HG03439 (cell line): Measurements from ENCODE around the gene SCYL2.
A peak's percentile ranks its signal among the peaks of the same experiment; 100 is the strongest.
"Not testable (repeated sequence)": the region's sequence is repeated elsewhere in the genome, so short reads cannot be mapped to it uniquely, and the experiment has no call there.

ENCODE experiments used
- ATAC-seq: cut with Tn5 transposase; IDR thresholded peaks from one replicate; pipeline ENCODE4 v1.9.1; 2021; ENCODE audit warnings: mild to moderate bottlenecking, moderate library complexity; ENCODE audit not compliant: unreplicated experiment

The SCYL2 gene

DNA sequence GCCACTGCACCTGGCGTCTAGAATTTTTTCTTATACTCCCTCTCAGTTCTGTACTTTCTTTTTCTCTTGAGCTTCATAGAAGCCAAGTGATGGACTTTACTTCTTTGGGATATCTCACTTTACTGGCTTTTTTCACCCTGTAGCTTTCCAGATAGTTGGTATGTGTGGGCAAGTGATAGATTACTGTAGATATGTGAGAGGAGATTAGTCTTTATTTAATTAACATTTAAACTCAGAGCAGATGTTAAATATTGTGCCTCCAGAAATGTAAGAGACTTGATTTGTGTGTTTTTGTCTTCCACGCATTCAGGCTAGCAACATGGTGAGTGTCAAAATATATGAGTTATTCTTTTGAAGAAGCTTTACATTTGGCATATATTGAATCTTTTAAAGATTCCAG is 50.4 kb downstream of the SCYL2 start:
- no peak for ATAC-seq

DNA sequence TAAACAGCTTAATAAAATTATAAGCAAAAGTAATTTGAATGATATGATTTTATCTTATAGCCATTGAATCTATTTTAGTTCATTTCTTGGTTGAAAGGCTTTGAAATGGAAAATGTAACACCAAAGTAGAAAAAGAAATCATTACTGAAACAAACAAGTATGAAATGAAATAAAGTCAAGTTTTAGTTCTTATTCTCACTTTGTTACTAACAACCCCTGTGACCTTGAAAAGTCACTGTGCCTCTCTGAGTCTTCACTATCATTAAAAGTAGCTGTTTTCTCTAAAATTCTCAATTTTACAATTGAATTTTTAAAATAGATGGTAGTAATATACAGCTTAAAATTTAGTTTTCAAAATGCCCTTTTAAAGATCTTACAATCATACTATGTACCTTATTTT is 57.5 kb downstream of the SCYL2 start:
- no peak for ATAC-seq

GRCh38 chr12:100326208-100326607 is 59.2 kb downstream of the SCYL2 start:
- ATAC-seq = no peak

DNA sequence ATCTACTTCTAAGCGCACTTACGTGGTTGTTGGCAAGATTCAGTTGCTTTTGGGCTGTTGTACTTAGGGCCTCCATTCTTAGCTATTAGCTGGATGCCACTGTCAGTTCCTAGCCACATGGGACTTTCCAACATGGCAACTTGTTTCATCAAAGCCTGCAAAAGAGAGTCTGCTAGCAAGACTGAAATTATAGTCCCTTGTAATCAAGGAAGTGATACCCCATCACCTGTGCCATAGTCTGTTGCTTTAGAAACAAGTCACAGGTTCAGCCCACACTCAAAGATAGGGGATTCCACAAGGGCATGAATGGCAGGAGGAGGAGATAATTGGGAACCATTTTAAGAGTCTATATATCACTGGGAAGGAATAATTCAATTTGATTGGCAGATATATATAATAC is 62.8 kb downstream of the SCYL2 start:
- ATAC-seq = peak; percentile 88

- no peak for ATAC-seq
Measured at GRCh38 chr12:100331871-100332270, 64.9 kb downstream of the SCYL2 start.

DNA sequence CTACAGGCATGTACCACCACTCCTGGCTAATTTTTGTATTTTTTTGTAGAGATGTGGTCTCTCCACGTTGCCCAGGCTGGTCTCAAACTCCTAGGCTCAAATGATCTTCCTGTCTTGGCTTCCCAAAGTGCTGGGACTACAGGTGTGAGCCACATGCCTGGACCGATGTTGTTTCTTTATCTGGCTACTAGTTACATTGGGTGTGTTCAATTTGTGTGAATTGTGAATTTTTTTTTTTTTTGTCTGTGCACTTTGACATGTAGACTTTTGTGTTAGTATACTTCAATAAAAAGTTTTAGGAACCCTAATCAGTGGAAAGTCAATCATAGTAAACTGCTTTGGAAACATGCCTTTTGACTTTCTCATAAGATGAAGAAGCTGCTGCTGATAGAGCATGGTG is 65.9 kb downstream of the SCYL2 start:
- ATAC-seq = no peak

DNA sequence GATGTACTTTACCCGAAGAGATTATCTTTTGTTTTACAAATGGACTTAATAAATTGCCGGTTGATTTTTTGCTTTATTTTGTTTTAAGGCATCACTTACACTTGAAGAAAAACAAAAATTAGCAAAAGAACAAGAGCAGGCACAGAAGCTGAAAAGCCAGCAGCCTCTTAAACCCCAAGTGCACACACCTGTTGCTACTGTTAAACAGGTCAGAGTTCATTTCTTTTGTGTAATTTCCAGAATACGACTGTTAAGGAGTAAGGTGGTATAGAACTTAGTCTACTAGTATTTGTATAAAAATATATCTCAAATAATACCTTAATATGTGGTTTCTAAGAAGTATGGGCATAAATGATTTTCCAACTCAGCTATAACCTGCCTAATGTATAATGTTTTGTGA is 70.3 kb downstream of the SCYL2 start:
- no peak for ATAC-seq

DNA sequence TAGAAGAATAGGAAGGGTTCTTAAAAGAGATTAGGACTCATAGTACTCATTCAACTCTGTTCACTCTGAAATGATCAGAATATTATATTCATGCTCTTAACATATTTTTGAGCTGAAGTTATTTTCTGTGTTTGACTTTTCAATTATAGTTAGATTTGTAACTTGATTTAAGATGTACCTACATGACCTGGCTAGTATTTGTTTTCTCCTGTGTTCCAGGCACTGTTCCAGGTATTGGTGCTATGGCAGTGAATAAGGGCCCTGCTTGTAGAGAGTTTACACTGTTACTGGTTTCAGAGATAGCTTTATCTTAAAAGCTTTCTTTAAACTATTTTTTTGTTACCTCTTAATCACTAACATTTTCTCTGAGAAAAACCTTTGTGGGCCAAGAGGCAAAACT is 70.8 kb downstream of the SCYL2 start:
- no peak for ATAC-seq

- ATAC-seq = no peak
Measured at GRCh38 chr12:100339071-100339470, 72.1 kb downstream of the SCYL2 start.

DNA sequence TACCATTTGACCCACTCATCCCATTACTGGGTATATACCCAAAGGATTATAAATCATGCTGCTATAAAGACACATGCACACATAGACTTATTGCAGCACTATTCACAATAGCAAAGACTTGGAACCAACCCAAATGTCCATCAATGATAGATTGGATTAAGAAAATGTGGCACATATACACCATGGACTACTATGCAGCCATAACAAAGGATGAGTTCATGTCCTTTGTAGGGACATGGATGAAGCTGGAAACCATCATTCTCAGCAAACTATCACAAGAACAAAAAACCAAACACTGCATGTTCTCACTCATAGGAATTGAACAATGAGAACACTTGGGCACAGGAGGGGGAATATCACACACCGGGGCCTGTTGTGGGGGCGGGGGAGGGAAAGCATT is 75.9 kb downstream of the SCYL2 start:
- ATAC-seq = not testable (repeated sequence)

DNA sequence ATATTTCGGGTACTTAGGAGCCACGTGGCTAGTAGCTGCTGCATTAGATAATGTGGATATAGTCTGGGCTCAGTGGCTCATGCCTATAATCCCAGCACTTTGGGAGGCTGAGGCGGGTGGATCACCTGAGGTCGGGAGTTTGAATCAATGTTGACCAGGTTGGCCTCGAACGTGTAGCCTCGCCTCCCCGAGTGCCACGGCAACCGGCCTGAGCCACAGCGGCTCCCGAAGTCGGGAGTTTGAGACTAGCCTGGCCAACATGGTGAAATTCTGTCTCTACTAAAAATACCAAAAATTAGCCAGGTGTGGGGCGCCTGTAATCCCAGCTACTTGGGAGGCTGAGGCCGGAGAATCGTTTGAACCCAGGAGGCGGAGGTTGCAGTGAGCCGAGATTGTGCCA is 77.4 kb downstream of the SCYL2 start:
- not testable (repeated sequence) for ATAC-seq

DNA sequence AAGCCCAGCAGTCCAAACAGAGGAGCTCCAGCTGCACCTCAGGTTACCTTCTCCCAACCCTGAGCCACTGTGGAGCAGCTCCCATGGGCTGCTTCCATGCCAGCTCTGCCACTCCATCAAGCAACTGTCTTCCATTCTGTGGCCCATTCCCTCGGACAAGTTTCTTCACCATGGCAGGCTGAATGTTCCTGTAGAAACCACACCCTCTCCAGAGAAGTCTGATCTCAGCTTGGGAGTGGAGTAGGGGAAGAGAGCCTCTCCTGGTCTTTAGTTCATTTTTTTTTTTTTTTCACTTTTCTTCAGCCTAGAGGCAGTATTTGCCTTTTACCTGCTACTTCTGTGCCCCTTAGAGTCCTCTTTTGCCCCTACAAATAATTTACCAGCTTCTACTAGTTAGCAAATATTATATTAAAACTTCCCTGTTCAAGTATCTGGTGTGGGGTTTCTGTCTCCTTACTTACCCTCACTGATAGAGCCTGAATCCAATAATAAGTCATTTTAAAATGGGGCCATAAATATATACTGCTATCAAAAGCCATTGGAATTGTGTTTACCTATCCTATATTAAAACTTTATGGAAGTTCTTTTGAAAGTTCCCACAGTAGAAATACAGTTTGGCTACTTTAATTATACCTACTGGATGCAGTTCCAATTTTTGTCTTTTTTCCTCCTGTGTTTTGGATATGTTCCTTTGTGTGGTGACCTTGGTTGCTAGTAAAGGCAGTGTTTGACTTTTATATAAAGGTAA is 78.2 kb downstream of the SCYL2 start:
- ATAC-seq = no peak

DNA sequence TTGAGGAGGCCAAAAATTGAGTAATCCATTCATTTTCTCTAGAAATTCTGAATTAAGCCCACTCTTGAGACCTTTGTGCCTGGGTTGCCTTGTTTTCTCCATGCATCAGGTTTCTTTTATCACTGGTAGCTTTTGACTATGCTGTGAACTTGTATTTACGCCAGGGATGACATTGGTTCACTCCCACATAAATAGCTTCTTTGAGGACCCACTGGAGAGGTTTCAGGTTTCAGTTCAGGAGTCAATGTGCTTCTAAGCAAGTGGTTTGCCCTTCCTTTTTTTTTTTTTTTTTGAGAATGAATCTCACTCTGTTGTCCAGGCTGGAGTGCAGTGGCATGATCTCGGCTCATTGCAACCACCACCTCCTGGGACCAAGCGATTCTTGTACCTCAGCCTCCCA is 79.7 kb downstream of the SCYL2 start:
- no peak for ATAC-seq

DNA sequence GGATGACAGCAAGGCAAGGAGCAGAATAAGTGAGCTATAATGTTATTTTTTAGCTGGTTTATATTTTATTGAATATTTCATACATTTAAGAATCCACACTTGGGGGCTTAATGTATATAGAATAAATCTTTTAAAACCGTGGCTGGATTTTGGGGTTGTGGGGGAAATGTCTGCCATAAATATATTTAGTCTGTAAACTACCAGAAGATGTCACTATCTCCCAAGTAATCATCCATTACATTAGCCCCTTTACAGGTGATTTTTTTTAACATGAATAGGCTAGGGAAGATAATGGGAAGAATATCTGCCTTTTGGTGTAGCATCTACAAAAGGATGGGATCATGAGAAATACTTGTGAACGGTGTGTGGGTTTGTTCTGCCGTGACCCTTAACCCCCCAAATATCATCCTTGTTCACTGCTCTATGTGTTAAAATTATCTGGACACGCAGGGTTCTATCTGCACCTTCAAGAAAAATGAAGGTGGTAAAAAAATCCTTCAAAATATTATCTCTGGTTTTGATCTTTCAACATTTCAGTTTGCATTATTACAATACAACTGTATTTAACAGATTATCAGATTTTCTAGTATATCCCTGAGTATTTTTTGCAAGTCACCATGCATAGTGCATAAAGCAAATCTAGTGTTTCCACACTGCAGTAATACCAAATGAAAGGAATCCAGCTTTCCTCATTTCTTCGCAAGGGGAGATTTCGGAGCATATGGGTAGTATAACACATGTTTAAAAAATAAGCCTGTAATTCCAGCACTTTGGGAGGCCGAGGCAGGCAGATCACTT is 81.9 kb downstream of the SCYL2 start:
- ATAC-seq = no peak

GRCh38 chr12:100356644-100357223 is 89.8 kb downstream of the SCYL2 start, which contains the start of gene SLC17A8:
SLC17A8 (plus strand) TSS chr12:100357074; CDS start chr12:100357392, 318 bp downstream.
- no peak for ATAC-seq

- ATAC-seq = no peak
Measured at GRCh38 chr12:100359248-100359647, 92.3 kb downstream of the SCYL2 start.

DNA sequence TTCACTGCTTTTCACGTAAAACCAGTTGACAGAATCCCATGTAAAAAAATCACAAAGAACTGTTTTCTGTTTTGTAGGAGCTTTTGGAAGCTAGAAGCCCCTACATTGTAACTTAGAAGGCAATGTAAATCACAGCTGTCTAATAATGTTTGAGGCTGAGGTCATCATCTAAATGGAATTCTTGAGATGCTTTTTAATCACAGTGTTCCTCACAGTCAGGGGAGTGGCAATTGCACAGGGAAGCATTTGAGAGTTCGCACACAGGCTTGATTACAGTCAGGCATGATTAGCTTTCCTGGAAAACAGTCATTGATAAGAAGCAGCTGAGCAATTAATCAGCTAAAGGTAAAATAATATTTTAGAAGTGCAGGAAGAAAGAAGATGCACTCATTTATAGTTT is 92.8 kb downstream of the SCYL2 start:
- no peak for ATAC-seq

DNA sequence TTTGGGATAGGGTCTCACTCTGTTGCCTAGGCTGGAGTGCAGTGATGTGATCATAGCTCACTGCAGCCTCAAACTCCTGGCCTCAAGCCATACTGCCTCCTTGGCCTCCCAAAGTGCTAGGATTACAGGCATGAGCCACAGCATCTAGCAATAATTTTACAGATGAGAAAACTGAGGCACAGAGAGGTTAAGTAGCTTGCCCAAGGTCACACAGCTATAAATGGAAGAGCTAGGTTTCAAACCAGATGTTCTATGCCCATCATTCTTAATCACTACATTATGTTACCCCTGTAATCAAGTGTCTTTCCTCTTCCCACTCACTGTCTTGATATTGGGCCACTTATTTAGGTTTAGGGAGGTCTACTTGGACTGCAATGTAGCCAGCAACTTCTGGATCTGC is 93.5 kb downstream of the SCYL2 start:
- ATAC-seq = no peak

- no peak for ATAC-seq
Measured at GRCh38 chr12:100364324-100364723, 97.3 kb downstream of the SCYL2 start.

- ATAC-seq = no peak
Measured at GRCh38 chr12:100365411-100365810, 98.4 kb downstream of the SCYL2 start.

DNA sequence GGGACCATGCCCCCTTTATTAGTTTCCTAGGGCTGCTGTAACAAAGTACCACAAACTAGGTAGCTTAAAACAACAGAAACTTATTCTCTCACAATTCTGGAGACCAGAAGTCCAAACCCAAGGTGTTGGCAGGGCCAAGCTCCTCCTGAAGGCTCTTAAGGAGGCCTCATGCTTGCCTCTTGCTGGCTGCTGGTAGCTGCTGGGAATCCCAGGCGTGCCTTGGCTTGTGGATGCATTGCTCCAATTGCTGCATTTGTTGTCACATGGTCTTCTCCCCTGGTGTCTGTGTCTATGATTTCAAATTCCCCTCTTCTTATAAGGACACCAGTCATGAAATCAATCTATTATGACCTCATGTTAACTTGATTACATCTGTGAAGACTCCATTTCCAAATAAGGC is 101.1 kb downstream of the SCYL2 start:
- no peak for ATAC-seq

DNA sequence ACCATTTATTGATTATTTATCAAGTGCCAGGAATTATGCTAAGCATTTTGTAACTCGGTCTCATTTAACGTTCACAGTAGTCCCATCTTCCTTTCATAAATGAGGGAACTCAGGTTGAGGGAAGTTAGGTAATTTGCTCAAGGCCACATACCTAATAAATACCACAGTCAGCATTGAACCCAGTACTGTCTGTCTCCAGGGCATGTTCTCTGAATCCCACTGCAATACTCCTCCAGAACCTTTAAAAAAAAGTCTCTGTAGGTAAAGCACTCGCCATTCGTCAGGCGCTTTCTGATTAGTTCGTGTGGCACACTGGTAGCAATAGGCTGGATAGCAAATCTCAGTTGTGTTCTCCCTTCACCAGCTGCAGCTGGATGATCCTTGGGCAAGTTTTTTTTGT is 104.2 kb downstream of the SCYL2 start:
- no peak for ATAC-seq
